Adipocyte (in vitro differentiated cells): ENCODE data around the gene SPG7.
"Not testable (repeated sequence)": the region's sequence is repeated elsewhere in the genome, so short reads cannot be mapped to it uniquely, and the experiment has no call there.

ENCODE experiments used
- DNase-seq: peaks from one replicate; pipeline ENCODE4 v3.0.0-alpha.2; 2015; ENCODE audit warnings: low read depth
- H3K27me3 ChIP-seq: replicated peaks from 2 replicates; pipeline ENCODE4 v1.7.0; 2013; ENCODE audit warnings: mild to moderate bottlenecking, low read length, moderate library complexity; ENCODE audit not compliant: control insufficient read depth, insufficient read depth
- H3K36me3 ChIP-seq: 2 replicates; pipeline ENCODE4 v1.7.0; 2013; ENCODE audit warnings: low read length, mild to moderate bottlenecking, moderate library complexity; ENCODE audit not compliant: control insufficient read depth, insufficient read depth, severe bottlenecking
- H3K4me1 ChIP-seq: 2 replicates; pipeline ENCODE4 v1.7.0; 2013; ENCODE audit warnings: mild to moderate bottlenecking, low read length, moderate library complexity; ENCODE audit not compliant: control insufficient read depth, insufficient read depth
- H3K4me3 ChIP-seq: 2 replicates; pipeline ENCODE4 v1.7.0; 2013; ENCODE audit warnings: mild to moderate bottlenecking, low read length, moderate library complexity
- H3K9ac ChIP-seq: 2 replicates; pipeline ENCODE4 v1.7.0; 2013; ENCODE audit warnings: mild to moderate bottlenecking, low read length, moderate library complexity
- H3K9me3 ChIP-seq: 2 replicates; pipeline ENCODE4 v1.7.0; 2013; ENCODE audit warnings: mild to moderate bottlenecking, low read length, moderate library complexity; ENCODE audit not compliant: control insufficient read depth

Gene SPG7

GRCh38 chr16:89569506-89570341, 61.5 kb downstream of the SPG7 start:
- Histone ChIP-seq H3K9me3 (no peaks in the 10 kb centered on the region), H3K4me1 (peaks cover 18% of the 10 kb centered on the region), H3K27me3 (peaks cover 22% of the 10 kb centered on the region), H3K4me3 (no peak overlapping the region), H3K36me3 (peaks cover 2% of the 10 kb centered on the region), H3K9ac (no peak overlapping the region)
- no peak for DNase-seq

- Histone ChIP-seq H3K27me3 (peaks cover 22% of the 10 kb centered on the region), H3K4me1 (peaks cover 11% of the 10 kb centered on the region), H3K9ac (no peak overlapping the region), H3K9me3 (no peaks in the 10 kb centered on the region), H3K4me3 (no peak overlapping the region), H3K36me3 (no peaks in the 10 kb centered on the region)
- no peak for DNase-seq
These were observed 62.2 kb downstream of the SPG7 start for GRCh38 chr16:89570342-89570923.

- not testable (repeated sequence) for H3K4me3 ChIP-seq, DNase-seq, H3K4me1 ChIP-seq, H3K9ac ChIP-seq, H3K36me3 ChIP-seq, H3K9me3 ChIP-seq
- H3K27me3 ChIP-seq, result peaks cover 22% of the 10 kb centered on the region
These were observed 62.9 kb downstream of the SPG7 start for GRCh38 chr16:89570983-89571598.

- Histone ChIP-seq H3K27me3 (peaks cover 22% of the 10 kb centered on the region), H3K4me1 (peaks cover 3% of the 10 kb centered on the region), H3K4me3 (no peak overlapping the region), H3K9me3 (no peaks in the 10 kb centered on the region), H3K9ac (no peak overlapping the region), H3K36me3 (no peaks in the 10 kb centered on the region)
- no peak for DNase-seq
These were observed 63.4 kb downstream of the SPG7 start for GRCh38 chr16:89571636-89572035.

GRCh38 chr16:89572073-89572484, 63.9 kb downstream of the SPG7 start:
- DNase-seq, result no peak
- Histone ChIP-seq H3K4me1 (peaks cover 3% of the 10 kb centered on the region), H3K36me3 (no peaks in the 10 kb centered on the region), H3K4me3 (no peak overlapping the region), H3K9me3 (no peaks in the 10 kb centered on the region), H3K27me3 (peaks cover 22% of the 10 kb centered on the region), H3K9ac (no peak overlapping the region)

- Histone ChIP-seq H3K36me3 (no peaks in the 10 kb centered on the region), H3K4me1 (peaks cover 3% of the 10 kb centered on the region), H3K9ac (no peak overlapping the region), H3K9me3 (no peaks in the 10 kb centered on the region), H3K27me3 (peaks cover 22% of the 10 kb centered on the region), H3K4me3 (no peak overlapping the region)
- no peak for DNase-seq
These were observed 64.4 kb downstream of the SPG7 start for GRCh38 chr16:89572485-89573205.

- Histone ChIP-seq H3K36me3 (no peaks in the 10 kb centered on the region), H3K4me3 (no peak overlapping the region), H3K4me1 (peaks cover 3% of the 10 kb centered on the region), H3K9ac (peak overlapping the region; percentile 45), H3K9me3 (no peaks in the 10 kb centered on the region), H3K27me3 (peaks cover 18% of the 10 kb centered on the region)
- no peak for DNase-seq
These were observed 65.8 kb downstream of the SPG7 start for GRCh38 chr16:89573826-89574680.

- Histone ChIP-seq H3K27me3 (peaks cover 13% of the 10 kb centered on the region), H3K9me3 (no peaks in the 10 kb centered on the region), H3K36me3 (no peaks in the 10 kb centered on the region), H3K4me3 (peak overlapping the region; percentile 58), H3K9ac (peak overlapping the region; percentile 45), H3K4me1 (peaks cover 3% of the 10 kb centered on the region)
- DNase-seq, result peak; percentile 93
These were observed 66.6 kb downstream of the SPG7 start for GRCh38 chr16:89574681-89575246.

GRCh38 chr16:89575247-89576152, 67.3 kb downstream of the SPG7 start, which contains the start of gene CPNE7:
TSS of gene CPNE7 (plus strand) at chr16:89575758. CDS start at chr16:89575898, 140 bp downstream.
- peak; percentile 57 for DNase-seq
- peaks cover 10% of the 10 kb centered on the region for H3K27me3 ChIP-seq
- peak within 1 kb of the TSS; percentile 45 for H3K9ac ChIP-seq
- no peaks in the 10 kb centered on the region for H3K36me3 ChIP-seq
- H3K4me3 ChIP-seq, result peak within 1 kb of the TSS; percentile 58
- no peaks in the 10 kb centered on the region for H3K9me3 ChIP-seq
- peaks cover 3% of the 10 kb centered on the region for H3K4me1 ChIP-seq
